GM19372 (cell line): ENCODE results near the gene MASP2.
"Not testable (repeated sequence)": the region's sequence is repeated elsewhere in the genome, so short reads cannot be mapped to it uniquely, and the experiment has no call there.

Source experiments
- ATAC-seq: cut with Tn5 transposase; IDR thresholded peaks from one replicate; pipeline ENCODE4 v1.9.1; 2021; ENCODE audit warnings: mild to moderate bottlenecking, low read depth, moderate library complexity; ENCODE audit not compliant: unreplicated experiment

Gene MASP2

DNA sequence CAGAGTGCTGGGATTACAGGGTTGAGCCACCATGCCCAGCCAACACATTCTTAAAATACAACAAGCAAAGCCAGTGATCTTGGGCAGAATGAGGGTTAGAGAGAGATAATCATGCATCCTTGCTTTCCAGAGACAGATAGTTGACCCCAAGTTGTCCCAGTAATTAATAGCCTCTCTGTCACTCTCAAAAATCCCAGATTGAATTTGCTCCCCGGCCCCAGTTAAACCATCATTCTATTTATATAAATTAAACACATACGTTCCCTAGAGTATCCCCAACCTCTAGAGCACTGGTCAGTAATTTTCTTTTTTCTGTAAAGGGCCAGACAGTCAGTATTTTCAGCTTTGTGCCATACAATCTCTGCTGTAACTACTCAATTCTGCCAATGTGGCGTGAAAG is 50.9 kb downstream of the MASP2 start:
- no peak for ATAC-seq

GRCh38 chr1:10992864-10993263 is 54.2 kb downstream of the MASP2 start:
- ATAC-seq: no peak

GRCh38 chr1:10992004-10992403 is 55.0 kb downstream of the MASP2 start:
- not testable (repeated sequence) for ATAC-seq

DNA sequence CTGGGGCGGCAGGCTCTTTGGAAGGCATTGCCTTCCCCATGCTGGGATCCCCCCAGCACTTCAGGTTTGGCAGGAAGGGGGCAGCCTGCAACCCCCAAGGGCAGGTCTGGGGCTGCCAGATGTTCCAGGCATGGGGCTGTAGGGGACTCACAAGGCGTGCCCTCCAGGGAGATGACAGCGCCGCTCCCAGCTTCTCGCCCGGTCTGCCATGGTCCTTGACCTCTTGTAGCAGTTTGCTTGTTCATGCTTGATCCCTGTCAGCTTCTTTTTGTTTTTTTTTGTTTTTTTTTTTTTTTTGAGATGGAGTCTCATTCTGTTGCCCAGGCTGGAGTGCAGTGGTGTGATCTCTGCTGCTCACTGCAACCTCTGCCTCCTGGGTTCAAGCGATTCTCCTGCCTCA is 56.2 kb downstream of the MASP2 start:
- ATAC-seq: no peak

- ATAC-seq: not testable (repeated sequence)
Observed at GRCh38 chr1:10989920-10990516, 57.0 kb downstream of the MASP2 start.

DNA sequence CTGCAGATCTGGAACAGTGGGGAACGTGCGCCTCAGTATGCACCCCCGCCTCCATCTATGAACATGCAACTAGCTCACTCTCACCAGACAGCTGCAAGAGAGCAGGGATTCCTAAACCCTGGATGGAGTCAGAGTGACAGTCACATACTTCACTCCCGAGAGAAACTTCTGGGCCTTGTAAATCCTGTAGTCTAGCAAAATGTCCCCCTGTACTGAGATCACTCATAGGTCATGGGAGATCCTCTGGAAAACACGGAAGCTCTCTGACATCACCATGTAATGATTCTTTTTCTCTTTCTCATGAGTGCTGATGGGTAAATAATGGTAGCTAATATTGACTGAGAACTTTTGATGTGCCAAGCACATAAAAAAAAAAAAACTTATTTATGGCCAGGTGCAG is 57.9 kb downstream of the MASP2 start:
- ATAC-seq: no peak

GRCh38 chr1:10987840-10988417 is 59.1 kb downstream of the MASP2 start:
- no peak for ATAC-seq

DNA sequence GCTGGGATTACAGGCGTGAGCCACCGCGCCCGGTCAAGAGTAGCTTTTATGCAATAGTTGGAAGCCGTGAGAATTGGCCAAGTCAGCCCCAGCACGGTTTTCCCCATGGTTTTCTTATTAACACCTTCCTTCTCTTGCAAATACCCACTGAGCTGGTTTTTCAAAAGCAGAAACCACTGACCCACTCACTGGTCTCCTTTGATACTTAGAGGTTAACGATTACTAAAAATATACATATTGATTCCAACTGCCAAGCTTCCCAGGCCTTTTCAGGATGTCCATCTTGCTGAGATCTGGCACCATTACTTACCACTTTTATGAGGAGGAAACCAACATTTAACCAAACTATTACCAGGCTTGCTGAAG is 60.5 kb downstream of the MASP2 start:
- peak; percentile 18 for ATAC-seq

- ATAC-seq: no peak
Observed at GRCh38 chr1:10980841-10981727, 66.0 kb downstream of the MASP2 start.

DNA sequence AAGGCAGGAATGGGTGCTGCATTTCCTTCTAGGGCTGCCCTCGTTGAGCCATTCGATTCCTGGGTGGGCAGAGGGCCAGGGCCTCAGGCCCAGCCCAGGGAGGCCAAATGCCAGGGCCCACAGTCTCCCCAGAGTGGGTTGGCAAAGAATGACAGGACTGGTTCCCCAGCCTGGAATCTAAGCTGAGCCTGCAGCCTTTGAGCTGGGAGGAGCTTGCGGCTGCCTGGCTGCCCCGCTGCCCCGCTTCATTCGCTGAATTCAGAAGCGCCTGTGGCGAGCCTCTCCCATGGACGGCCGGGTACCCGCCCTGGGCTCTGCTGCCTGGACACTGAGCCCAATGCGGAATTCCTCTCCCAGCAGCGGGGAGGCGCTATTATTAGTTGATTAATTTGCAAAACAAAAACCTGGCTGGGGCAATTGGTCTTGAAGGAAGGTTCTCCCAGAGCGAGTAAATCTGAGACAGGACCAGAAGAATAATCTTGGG is 66.9 kb downstream of the MASP2 start:
- ATAC-seq: no peak

- no peak for ATAC-seq
Observed at GRCh38 chr1:10979483-10979920, 67.5 kb downstream of the MASP2 start.

DNA sequence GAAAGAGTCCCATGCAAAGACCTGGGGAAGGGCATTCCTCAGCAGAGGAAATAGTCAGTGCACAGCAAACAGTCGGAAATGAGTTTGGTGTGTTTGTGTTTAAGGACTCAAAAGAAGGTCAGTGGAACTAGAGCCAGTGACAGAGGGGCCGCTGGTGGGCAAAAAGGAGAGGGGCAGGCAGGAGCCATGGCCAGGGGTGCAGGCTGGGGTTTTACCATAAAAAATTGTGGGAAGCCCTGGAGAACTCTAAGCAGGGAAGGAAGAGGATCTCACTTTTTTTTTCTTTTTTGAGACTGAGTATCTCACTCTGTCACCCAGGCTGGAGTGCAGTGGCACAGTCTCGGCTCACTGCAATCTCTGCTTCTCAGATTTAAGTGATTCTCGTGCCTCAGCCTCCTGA is 68.3 kb downstream of the MASP2 start:
- no peak for ATAC-seq
